ENCODE data around the gene ANKZF1. TPM values are rescaled to one million over a fixed set of nuclear protein-coding genes. Genes with fewer than 3 reads are reported as not detected.

ANKZF1 gene
- total RNA-seq, 4 donors from 2014 or later = 45.9 to 97.6 (median 52.5) TPM

- TF ChIP-seq, protein P1, sequence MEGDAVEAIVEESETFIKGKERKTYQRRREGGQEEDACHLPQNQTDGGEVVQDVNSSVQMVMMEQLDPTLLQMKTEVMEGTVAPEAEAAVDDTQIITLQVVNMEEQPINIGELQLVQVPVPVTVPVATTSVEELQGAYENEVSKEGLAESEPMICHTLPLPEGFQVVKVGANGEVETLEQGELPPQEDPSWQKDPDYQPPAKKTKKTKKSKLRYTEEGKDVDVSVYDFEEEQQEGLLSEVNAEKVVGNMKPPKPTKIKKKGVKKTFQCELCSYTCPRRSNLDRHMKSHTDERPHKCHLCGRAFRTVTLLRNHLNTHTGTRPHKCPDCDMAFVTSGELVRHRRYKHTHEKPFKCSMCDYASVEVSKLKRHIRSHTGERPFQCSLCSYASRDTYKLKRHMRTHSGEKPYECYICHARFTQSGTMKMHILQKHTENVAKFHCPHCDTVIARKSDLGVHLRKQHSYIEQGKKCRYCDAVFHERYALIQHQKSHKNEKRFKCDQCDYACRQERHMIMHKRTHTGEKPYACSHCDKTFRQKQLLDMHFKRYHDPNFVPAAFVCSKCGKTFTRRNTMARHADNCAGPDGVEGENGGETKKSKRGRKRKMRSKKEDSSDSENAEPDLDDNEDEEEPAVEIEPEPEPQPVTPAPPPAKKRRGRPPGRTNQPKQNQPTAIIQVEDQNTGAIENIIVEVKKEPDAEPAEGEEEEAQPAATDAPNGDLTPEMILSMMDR (IDR thresholded peaks at IDR 0.05) = no peak
- TF ChIP-seq POLR2A (IDR thresholded peaks at IDR 0.05) = no peak
- intact Hi-C loops (cut with DNase I; ENCODE audit: low total_unique reads) = no loop called here
- no peak overlapping the region for H3K4me3 ChIP-seq (ENCODE audit: low read depth, poor library complexity, severe bottlenecking)
- DNase-seq (ENCODE audit: low spot score in 2 of 2) = peak in 1 of 2 donors; percentile 76
- 90 to 92% methylated on average over 6 of the region's 6 CpGs for WGBS, 2 donors
Measured at GRCh38 chr2:219183151-219183772, 46.3 kb upstream of the ANKZF1 start.

DNA sequence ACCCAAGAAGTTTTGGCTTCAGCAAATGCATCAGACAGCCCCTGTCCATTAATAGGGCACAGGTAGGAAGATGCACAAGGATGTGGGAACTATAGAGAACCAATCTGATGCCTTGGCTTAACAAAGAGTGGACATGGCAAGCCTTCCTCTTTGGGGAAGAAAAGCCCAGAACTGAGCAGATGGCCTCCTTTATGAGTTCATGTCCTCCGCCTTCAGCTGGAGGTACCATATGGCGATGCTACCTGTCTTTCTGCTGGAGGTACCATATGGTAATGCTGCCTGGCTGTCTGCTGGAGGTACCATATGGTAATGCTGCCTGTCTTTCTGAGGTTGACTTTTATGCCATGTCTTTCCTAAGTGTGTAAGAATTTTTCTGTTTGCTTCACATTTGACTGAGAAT, 45.5 kb upstream of the ANKZF1 start:
- H3K4me3 ChIP-seq (ENCODE audit: low read depth, poor library complexity, severe bottlenecking) = no peak overlapping the region
- peak in 1 of 2 donors; percentile 17 for DNase-seq (ENCODE audit: low spot score in 2 of 2)
- 94 to 96% methylated on average over 2 of the region's 2 CpGs for WGBS, 2 donors
- intact Hi-C loops (cut with DNase I; ENCODE audit: low total_unique reads) = no loop called here
- TF ChIP-seq POLR2A (IDR thresholded peaks at IDR 0.05) = no peak
- TF ChIP-seq, protein P1 (IDR thresholded peaks at IDR 0.05) = no peak

DNA sequence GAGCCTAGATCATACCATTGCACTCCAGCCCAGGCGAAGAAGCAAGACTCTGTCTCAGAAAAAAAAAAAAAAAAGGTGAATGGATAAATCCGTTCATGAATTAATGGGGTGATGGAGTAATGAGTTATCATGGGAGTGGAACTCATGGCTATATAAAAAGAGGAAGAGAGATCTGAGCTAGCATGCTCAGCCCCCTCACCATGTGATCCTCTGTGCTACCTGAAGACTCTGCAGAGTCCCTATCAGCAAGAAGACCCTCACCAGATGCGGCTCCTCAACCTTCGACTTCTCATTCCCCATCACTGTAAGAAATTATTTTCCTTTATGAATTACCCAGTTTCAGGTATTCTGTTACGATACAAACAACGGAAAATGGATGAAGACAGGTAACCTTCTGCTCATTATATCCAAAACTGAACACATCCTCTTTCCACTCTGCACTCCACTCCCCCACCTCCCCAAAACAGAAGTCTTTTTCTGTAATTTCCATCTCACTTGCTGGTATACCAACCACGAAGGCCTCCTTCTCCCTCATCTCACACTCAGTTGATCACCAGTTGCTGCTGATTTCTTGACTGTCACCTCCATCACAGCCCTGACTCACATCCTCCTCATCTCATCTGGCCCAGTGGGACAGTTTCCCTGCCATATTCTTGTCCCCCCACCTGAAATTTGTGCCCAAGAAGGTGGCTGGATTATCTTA, 42.7 kb upstream of the ANKZF1 start:
- WGBS, 2 donors = 84 to 88% methylated on average over 7 of the region's 7 CpGs
- TF ChIP-seq POLR2A (IDR thresholded peaks at IDR 0.05) = no peak
- TF ChIP-seq, protein P1 (IDR thresholded peaks at IDR 0.05) = no peak
- DNase-seq (ENCODE audit: low spot score in 2 of 2) = peak in 1 of 2 donors; percentile 1
- H3K4me3 ChIP-seq (ENCODE audit: low read depth, poor library complexity, severe bottlenecking) = no peak overlapping the region
- intact Hi-C loops (cut with DNase I; ENCODE audit: low total_unique reads) = no loop called here

- intact Hi-C loops (cut with DNase I; ENCODE audit: low total_unique reads) = no loop called here
- WGBS, 2 donors = 88 to 94% methylated on average over 1 of the region's 1 CpG
- TF ChIP-seq, protein P1 (IDR thresholded peaks at IDR 0.05) = no peak
- TF ChIP-seq POLR2A (IDR thresholded peaks at IDR 0.05) = no peak
- H3K4me3 ChIP-seq (ENCODE audit: low read depth, poor library complexity, severe bottlenecking) = no peak overlapping the region
- peak in 1 of 2 donors; percentile 10 for DNase-seq (ENCODE audit: low spot score in 2 of 2)
Measured at GRCh38 chr2:219197388-219197787, 32.2 kb upstream of the ANKZF1 start.

DNA sequence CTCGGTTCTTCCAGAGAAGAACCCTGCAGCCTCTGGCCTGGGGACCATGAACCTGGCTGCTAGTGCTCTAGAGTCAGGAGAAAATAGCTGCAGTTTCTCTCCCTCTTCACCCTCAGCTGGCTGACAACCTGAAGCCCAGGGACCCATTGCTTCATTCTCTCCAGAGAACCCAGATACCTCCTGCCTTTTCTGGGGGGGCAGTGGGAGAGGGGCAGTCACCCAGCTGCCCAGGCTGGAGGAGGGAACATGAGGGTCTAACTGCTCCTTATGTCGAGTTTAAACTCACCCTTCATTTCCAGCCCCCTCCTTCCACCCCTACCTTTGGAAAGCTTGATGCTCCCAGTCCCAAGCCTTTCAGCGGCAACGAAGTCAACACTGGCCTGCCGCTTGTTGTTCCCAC, 30.6 kb upstream of the ANKZF1 start:
- DNase-seq (ENCODE audit: low spot score in 2 of 2) = peak in 1 of 2 donors; percentile 45
- WGBS, 2 donors = 80 to 84% methylated on average over 5 of the region's 5 CpGs
- no peak overlapping the region for H3K4me3 ChIP-seq (ENCODE audit: low read depth, poor library complexity, severe bottlenecking)
- TF ChIP-seq, protein P1 (IDR thresholded peaks at IDR 0.05) = no peak
- TF ChIP-seq POLR2A (IDR thresholded peaks at IDR 0.05) = no peak
- intact Hi-C loops (cut with DNase I; ENCODE audit: low total_unique reads) = no loop called here
